Astrocyte (in vitro differentiated cells and primary cell): ENCODE results near the gene ERN1. TPM values are rescaled to one million over a fixed set of nuclear protein-coding genes. Genes with fewer than 3 reads are reported as not detected.

Source experiments
- DNase-seq: peaks from one replicate; pipeline ENCODE4 v3.0.0-alpha.2; 2010; ENCODE audit warnings: low read depth
- FAIRE-seq: peaks from 2 replicates; lab custom pipeline; 2011; peaks lifted over from hg19 to GRCh38; lab: Jason Lieb, UNC
- H2AFZ ChIP-seq: 2 replicates; pipeline ENCODE4 v1.6.0; 2012; ENCODE audit warnings: low read depth, low read length, inconsistent platforms
- H3K27ac ChIP-seq: 2 replicates; pipeline ENCODE4 v1.5.1; 2011; ENCODE audit warnings: low read depth, low read length, inconsistent platforms
- H3K27me3 ChIP-seq: 2 replicates; pipeline ENCODE4 v1.6.0; 2011; ENCODE audit warnings: low read length, inconsistent platforms; ENCODE audit not compliant: insufficient read depth
- H3K36me3 ChIP-seq: 2 replicates; pipeline ENCODE4 v1.5.1; 2011; ENCODE audit warnings: low read length, inconsistent platforms; ENCODE audit not compliant: insufficient read depth
- H3K4me1 ChIP-seq: 2 replicates; pipeline ENCODE4 v1.5.1; 2011; ENCODE audit warnings: low read length, inconsistent platforms; ENCODE audit not compliant: insufficient read depth
- H3K4me2 ChIP-seq: 2 replicates; pipeline ENCODE4 v1.6.0; 2012; ENCODE audit warnings: low read length, inconsistent platforms
- H3K4me3 ChIP-seq: 2 replicates; pipeline ENCODE4 v1.5.1; 2011; ENCODE audit warnings: low read depth, mild to moderate bottlenecking, low read length, inconsistent platforms; ENCODE audit not compliant: insufficient read depth
- H3K79me2 ChIP-seq: 2 replicates; pipeline ENCODE4 v1.6.0; 2012; ENCODE audit warnings: mild to moderate bottlenecking, low read length, inconsistent platforms; ENCODE audit not compliant: insufficient read depth
- H3K9ac ChIP-seq: 2 replicates; pipeline ENCODE4 v1.6.0; 2012; ENCODE audit warnings: mild to moderate bottlenecking, low read length, inconsistent platforms
- H3K9me3 ChIP-seq: 2 replicates; pipeline ENCODE4 v1.5.1; 2012; ENCODE audit warnings: low read depth, mild to moderate bottlenecking, low read length, inconsistent platforms; ENCODE audit not compliant: insufficient read depth
- H4K20me1 ChIP-seq: 2 replicates; pipeline ENCODE4 v1.6.0; 2012; ENCODE audit warnings: low read length, inconsistent platforms; ENCODE audit not compliant: insufficient read depth
- H3K27ac Mint-ChIP-seq: one replicate; pipeline ENCODE4 v1.8.0; 2021; ENCODE audit warnings: mild to moderate bottlenecking, mixed read lengths; ENCODE audit not compliant: unreplicated experiment
- H3K27me3 Mint-ChIP-seq: one replicate; pipeline ENCODE4 v1.8.0; 2021; ENCODE audit warnings: low read depth, mixed read lengths; ENCODE audit not compliant: unreplicated experiment
- H3K36me3 Mint-ChIP-seq: one replicate; pipeline ENCODE4 v1.8.0; 2021; ENCODE audit warnings: low read depth, mixed read lengths; ENCODE audit not compliant: unreplicated experiment
- H3K4me1 Mint-ChIP-seq: one replicate; pipeline ENCODE4 v1.8.0; 2021; ENCODE audit warnings: low read depth, mixed read lengths; ENCODE audit not compliant: unreplicated experiment
- H3K4me3 Mint-ChIP-seq: one replicate; pipeline ENCODE4 v1.8.0; 2021; ENCODE audit warnings: mild to moderate bottlenecking, moderate library complexity, mixed read lengths; ENCODE audit not compliant: unreplicated experiment
- H3K9me3 Mint-ChIP-seq: one replicate; pipeline ENCODE4 v1.8.0; 2021; ENCODE audit warnings: mild to moderate bottlenecking, mixed read lengths; ENCODE audit not compliant: unreplicated experiment
- CTCF ChIP-seq: IDR thresholded peaks from 2 replicates; pipeline ENCODE4 v1.5.1; 2011; ENCODE audit warnings: low read depth, mild to moderate bottlenecking, inconsistent platforms, low read length, moderate library complexity; ENCODE audit not compliant: insufficient read depth
- EZH2 ChIP-seq: IDR thresholded peaks from 2 replicates; pipeline ENCODE4 v1.6.1; 2012; ENCODE audit warnings: mild to moderate bottlenecking, low read length, inconsistent platforms; ENCODE audit not compliant: insufficient read depth
- total RNA-seq: library from RNA; stranded (reverse); gene quantifications from 2 replicates; pipeline ENCODE4 v1.2.1, GENCODE V29; 2021

ERN1 gene
- total RNA-seq, 1 donor from 2014 or later = 11.7 TPM

- DNase-seq (no peak), FAIRE-seq (no peak)
- H3K27me3 ChIP-seq = no peaks in the 10 kb centered on the region
- H3K9ac ChIP-seq = no peak overlapping the region
- H3K4me2 ChIP-seq = no peak overlapping the region
- no peak overlapping the region for H2AFZ ChIP-seq
- no peak overlapping the region for H3K27ac ChIP-seq
- H3K36me3 ChIP-seq = no peaks in the 10 kb centered on the region
- no peak for TF ChIP-seq CTCF
- no peak for TF ChIP-seq EZH2
- Mint-ChIP-seq H3K27me3 (peaks cover 4% of the 10 kb centered on the region), H3K27ac (no peak overlapping the region), H3K4me3 (no peak overlapping the region), H3K9me3 (no peaks in the 10 kb centered on the region), H3K4me1 (peaks cover 9% of the 10 kb centered on the region), H3K36me3 (no peaks in the 10 kb centered on the region)
- no peaks in the 10 kb centered on the region for H3K79me2 ChIP-seq
- peaks cover 6% of the 10 kb centered on the region for H3K4me1 ChIP-seq
- no peaks in the 10 kb centered on the region for H4K20me1 ChIP-seq
- no peaks in the 10 kb centered on the region for H3K9me3 ChIP-seq
- no peak overlapping the region for H3K4me3 ChIP-seq
Observed at GRCh38 chr17:64009571-64010402, 120.2 kb downstream of the ERN1 start.

DNA sequence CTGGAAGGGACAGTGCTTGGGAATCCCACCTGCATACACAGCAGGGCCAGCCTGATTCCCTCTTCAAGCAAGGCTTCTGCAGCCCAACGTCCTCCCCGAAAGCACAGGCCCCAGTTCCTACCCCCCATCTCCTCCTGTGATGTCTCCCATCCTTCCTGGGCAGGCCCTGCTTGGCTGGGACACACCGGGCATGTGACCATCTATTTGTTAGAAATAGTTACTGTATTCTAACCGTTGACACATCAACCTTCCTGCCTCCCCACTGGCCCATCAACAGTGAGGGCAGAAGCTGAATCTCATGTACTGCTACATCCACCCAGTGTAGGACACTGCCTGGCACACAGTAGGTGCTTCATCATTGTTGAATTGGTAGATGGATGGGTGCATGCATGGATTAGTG, 121.1 kb downstream of the ERN1 start:
- peaks cover 9% of the 10 kb centered on the region for H3K4me1 Mint-ChIP-seq
- Histone ChIP-seq H3K27ac (no peak overlapping the region), H3K36me3 (no peaks in the 10 kb centered on the region), H3K4me3 (no peak overlapping the region), H4K20me1 (no peaks in the 10 kb centered on the region), H3K27me3 (no peaks in the 10 kb centered on the region), H3K9me3 (no peaks in the 10 kb centered on the region), H3K4me2 (no peak overlapping the region), H3K79me2 (no peaks in the 10 kb centered on the region), H3K9ac (no peak overlapping the region), H3K4me1 (peaks cover 6% of the 10 kb centered on the region), H2AFZ (no peak overlapping the region)
- H3K9me3 Mint-ChIP-seq = no peaks in the 10 kb centered on the region
- no peaks in the 10 kb centered on the region for H3K36me3 Mint-ChIP-seq
- no peak for TF ChIP-seq CTCF
- TF ChIP-seq EZH2 = no peak
- FAIRE-seq (no peak), DNase-seq (no peak)
- no peak overlapping the region for H3K27ac Mint-ChIP-seq
- peaks cover 12% of the 10 kb centered on the region for H3K27me3 Mint-ChIP-seq
- no peak overlapping the region for H3K4me3 Mint-ChIP-seq

GRCh38 chr17:64008346-64008745, 121.6 kb downstream of the ERN1 start:
- no peaks in the 10 kb centered on the region for H3K9me3 ChIP-seq
- no peak overlapping the region for H3K4me3 ChIP-seq
- no peak overlapping the region for H2AFZ ChIP-seq
- no peak overlapping the region for H3K9ac ChIP-seq
- H3K27me3 Mint-ChIP-seq = peaks cover 17% of the 10 kb centered on the region
- TF ChIP-seq EZH2 = no peak
- no peaks in the 10 kb centered on the region for H3K36me3 Mint-ChIP-seq
- no peak overlapping the region for H3K27ac ChIP-seq
- no peaks in the 10 kb centered on the region for H3K27me3 ChIP-seq
- H3K79me2 ChIP-seq = no peaks in the 10 kb centered on the region
- H3K4me2 ChIP-seq = no peak overlapping the region
- H4K20me1 ChIP-seq = no peaks in the 10 kb centered on the region
- peaks cover 6% of the 10 kb centered on the region for H3K4me1 ChIP-seq
- peaks cover 9% of the 10 kb centered on the region for H3K4me1 Mint-ChIP-seq
- H3K4me3 Mint-ChIP-seq = no peak overlapping the region
- no peak overlapping the region for H3K27ac Mint-ChIP-seq
- DNase-seq (no peak), FAIRE-seq (no peak)
- H3K9me3 Mint-ChIP-seq = no peaks in the 10 kb centered on the region
- H3K36me3 ChIP-seq = no peaks in the 10 kb centered on the region
